K562 (cell line): Measurements from ENCODE around the gene DENND2A.

Experiments
- CTCF ChIP-seq, 3 experiments: IDR thresholded peaks in 2 of 3; conservative IDR thresholded peaks in 1 of 3; 2 replicates each; pipeline ENCODE4 v1.5.1; 2011 to 2012; ENCODE audit warnings: low read length in 3 of 3, mild to moderate bottlenecking in 3 of 3, control low read depth in 2 of 3, improper control_type of control experiment in 1 of 3, inconsistent platforms in 1 of 3, low read depth in 1 of 3, mixed read lengths in 1 of 3, moderate library complexity in 1 of 3; ENCODE audit not compliant: insufficient read depth in 2 of 3
- GTF3C2 ChIP-seq: IDR thresholded peaks from 3 replicates; pipeline ENCODE4 v1.6.1; 2011; ENCODE audit warnings: borderline replicate concordance, mild to moderate bottlenecking, moderate library complexity; ENCODE audit not compliant: insufficient read length; ENCODE audit errors: extremely low read depth
- MAX ChIP-seq: sonication (generic); formaldehyde crosslinking; IDR thresholded peaks from 2 replicates; pipeline ENCODE4 v1.9.0; 2022; ENCODE audit warnings: mild to moderate bottlenecking, missing genetic modification reagents
- MCM5 ChIP-seq: fragments of 450-650 bp; IDR thresholded peaks from 2 replicates; pipeline ENCODE4 v1.6.1; 2016; ENCODE audit warnings: low read depth
- NR3C1 ChIP-seq: sonication (generic); formaldehyde crosslinking; IDR thresholded peaks from 2 replicates; pipeline ENCODE4 v1.8.1; 2022; ENCODE audit warnings: missing genetic modification reagents
- POLR2A ChIP-seq: fragments of 450-650 bp; conservative IDR thresholded peaks from 2 replicates; pipeline ENCODE4 v1.6.1; 2016
- REST ChIP-seq, 2 experiments: fragments of 450-650 bp; formaldehyde crosslinking in 1 of 2; IDR thresholded peaks; 2 replicates each; pipeline versions ENCODE4 v1.4.0 to v1.6.1; 2014 to 2020; ENCODE audit warnings: mild to moderate bottlenecking in 2 of 2, borderline replicate concordance in 1 of 2, low read depth in 1 of 2
- RUNX1 ChIP-seq: sonication (generic); IDR thresholded peaks from 2 replicates; pipeline ENCODE4 v1.6.1; 2016; ENCODE audit warnings: antibody characterized with exemption, low read depth
- ZFPM2 ChIP-seq: fragments of 250-450 bp; sonication (Bioruptor Pico); IDR thresholded peaks from 2 replicates; pipeline ENCODE4 v1.5.1; 2022; ENCODE audit warnings: mild to moderate bottlenecking
- ZMIZ1 ChIP-seq, 2 experiments: fragments of 150-350 bp in 1 of 2; IDR thresholded peaks; 2 replicates each; pipeline ENCODE4 v1.6.1; 2012 to 2016; ENCODE audit warnings: low read depth in 2 of 2, low read length in 2 of 2, mild to moderate bottlenecking in 1 of 2, moderate library complexity in 1 of 2
- ZNF232 ChIP-seq: sonication (generic); formaldehyde crosslinking; IDR thresholded peaks from 2 replicates; pipeline ENCODE4 v1.8.0; 2022; ENCODE audit warnings: mild to moderate bottlenecking, missing genetic modification reagents
- ZNF695 ChIP-seq: fragments of 450-650 bp; formaldehyde crosslinking; IDR thresholded peaks from 2 replicates; pipeline ENCODE4 v1.4.0; 2020; ENCODE audit warnings: mild to moderate bottlenecking, moderate library complexity
- ZSCAN29 ChIP-seq: fragments of 450-650 bp; IDR thresholded peaks from 2 replicates; pipeline ENCODE4 v1.6.1; 2017
- TF ChIP-seq, protein P1 (sequence below): sonication (generic); formaldehyde crosslinking; IDR thresholded peaks from 2 replicates; pipeline ENCODE4 v1.8.1; 2023; ENCODE audit warnings: mild to moderate bottlenecking, missing genetic modification reagents

DNA sequence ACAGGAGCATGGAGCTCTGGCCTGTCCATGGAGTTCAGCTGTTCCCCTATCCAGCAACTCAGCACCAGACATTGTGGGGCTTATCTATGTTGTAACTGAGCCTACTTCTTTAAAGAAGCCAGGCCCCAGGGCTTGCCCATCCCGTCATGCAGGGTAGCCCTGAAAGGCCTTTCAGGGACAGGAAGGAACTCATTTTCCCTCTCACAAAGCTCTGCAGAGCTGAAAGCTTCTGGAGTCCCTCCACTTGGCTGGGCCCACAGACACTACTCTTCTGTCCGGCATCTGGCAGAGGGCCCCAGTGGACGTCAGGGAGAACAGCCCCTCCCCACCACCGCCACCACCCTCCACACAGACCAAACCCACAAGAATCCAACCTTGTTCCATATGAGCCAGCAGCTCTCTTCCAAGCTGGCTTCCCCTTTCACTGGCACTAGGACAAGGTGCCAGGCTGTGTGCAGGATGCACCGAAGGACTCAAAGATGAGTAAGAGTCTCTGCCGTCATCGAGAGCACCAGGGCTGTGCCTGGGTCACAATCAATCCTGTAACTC lies 33.1 kb downstream of the DENND2A start:
- no peak for TF ChIP-seq POLR2A
- TF ChIP-seq CTCF (IDR thresholded peaks at IDR 0.05 in 2 of 3, conservative IDR thresholded peaks at IDR 0.05 in 1 of 3; ENCODE audit: insufficient read depth in 2 of 3, low read depth in 1 of 3, low read length in 3 of 3): no peak
- no peak for TF ChIP-seq MCM5
- no peak for TF ChIP-seq REST (IDR thresholded peaks at IDR 0.05; ENCODE audit: borderline replicate concordance)
- no peak for TF ChIP-seq REST (CRISPR knock-in tag; IDR thresholded peaks at IDR 0.05; ENCODE audit: low read depth)
- no peak for TF ChIP-seq ZFPM2 (CRISPR knock-in tag)
- TF ChIP-seq ZNF232 (CRISPR knock-in tag): no peak
- TF ChIP-seq GTF3C2: no peak
- TF ChIP-seq, protein P1, sequence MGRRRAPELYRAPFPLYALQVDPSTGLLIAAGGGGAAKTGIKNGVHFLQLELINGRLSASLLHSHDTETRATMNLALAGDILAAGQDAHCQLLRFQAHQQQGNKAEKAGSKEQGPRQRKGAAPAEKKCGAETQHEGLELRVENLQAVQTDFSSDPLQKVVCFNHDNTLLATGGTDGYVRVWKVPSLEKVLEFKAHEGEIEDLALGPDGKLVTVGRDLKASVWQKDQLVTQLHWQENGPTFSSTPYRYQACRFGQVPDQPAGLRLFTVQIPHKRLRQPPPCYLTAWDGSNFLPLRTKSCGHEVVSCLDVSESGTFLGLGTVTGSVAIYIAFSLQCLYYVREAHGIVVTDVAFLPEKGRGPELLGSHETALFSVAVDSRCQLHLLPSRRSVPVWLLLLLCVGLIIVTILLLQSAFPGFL (CRISPR knock-in tag): no peak
- TF ChIP-seq ZNF695 (CRISPR knock-in tag): no peak
- no peak for TF ChIP-seq ZSCAN29
- TF ChIP-seq MAX: no peak
- no peak for TF ChIP-seq ZMIZ1 (IDR thresholded peaks at IDR 0.05; ENCODE audit: low read depth in 2 of 2, low read length in 2 of 2)
- no peak for TF ChIP-seq NR3C1 (CRISPR knock-in tag)
- no peak for TF ChIP-seq RUNX1
